Hematopoietic multipotent progenitor cell (in vitro differentiated cells): ENCODE results near the gene ZNF621. TPM values are rescaled to one million over a fixed set of nuclear protein-coding genes. Genes with fewer than 3 reads are reported as not detected.

Experiments
- DNase-seq, 3 donors: peaks; one replicate each; pipeline ENCODE4 v3.0.0-alpha.2; 2011 to 2015; ENCODE audit warnings: low read depth in 2 of 3, low spot score in 2 of 3
- total RNA-seq: library from RNA; depleted of rRNA; stranded (reverse); fragments of >200 nt; gene quantifications from one replicate; pipeline ENCODE4 v1.2.3, GENCODE V29; 2012

Gene ZNF621
- 13.5 TPM for total RNA-seq

- DNase-seq = peak; percentile 59 to 85 (median 78)
Measured at GRCh38 chr3:40524568-40525285, at the start of gene ZNF621. Gene ZNF621 (plus strand): TSS chr3:40524960. CDS start chr3:40525841, 881 bp downstream.

GRCh38 chr3:40476478-40477470 lies 48.0 kb upstream of the ZNF621 start, which contains the start of gene ZNF619:
Gene ZNF619 (plus strand): TSS chr3:40477122. CDS start chr3:40477980, 858 bp downstream.
- peak in 2 of 3 donors; percentile 73 to 77 for DNase-seq

GRCh38 chr3:40477666-40478065 lies 47.1 kb upstream of the ZNF621 start:
- DNase-seq = no peak

GRCh38 chr3:40487172-40487571 lies 37.6 kb upstream of the ZNF621 start:
- DNase-seq = no peak

- DNase-seq = no peak
Measured at GRCh38 chr3:40490916-40491315, 33.8 kb upstream of the ZNF621 start.

- no peak for DNase-seq
Measured at GRCh38 chr3:40494698-40495097, 30.1 kb upstream of the ZNF621 start.

- no peak for DNase-seq
Measured at GRCh38 chr3:40497288-40497687, 27.5 kb upstream of the ZNF621 start.

- no peak for DNase-seq
Measured at GRCh38 chr3:40499952-40500351, 24.8 kb upstream of the ZNF621 start.

GRCh38 chr3:40502034-40502433 lies 22.7 kb upstream of the ZNF621 start:
- DNase-seq = no peak

- DNase-seq = peak in 1 of 3 donors; percentile 11
Measured at GRCh38 chr3:40504636-40505430, 19.9 kb upstream of the ZNF621 start.

GRCh38 chr3:40505599-40506462 lies 18.9 kb upstream of the ZNF621 start, which contains the start of gene ZNF620:
Gene ZNF620 (plus strand): TSS chr3:40506039. CDS start chr3:40506353, 314 bp downstream.
- peak; percentile 14 to 89 (median 83) for DNase-seq

- no peak for DNase-seq
Measured at GRCh38 chr3:40511031-40511718, 13.6 kb upstream of the ZNF621 start.

- no peak for DNase-seq
Measured at GRCh38 chr3:40516201-40516600, 8.6 kb upstream of the ZNF621 start.

GRCh38 chr3:40518067-40518466 lies 6.7 kb upstream of the ZNF621 start:
- DNase-seq = no peak

- no peak for DNase-seq
Measured at GRCh38 chr3:40518848-40519247, 5.9 kb upstream of the ZNF621 start.

- no peak for DNase-seq
Measured at GRCh38 chr3:40521254-40521653, 3.5 kb upstream of the ZNF621 start.

- no peak for DNase-seq
Measured at GRCh38 chr3:40523781-40524180, 979 bp upstream of the ZNF621 start.

- no peak for DNase-seq
Measured at GRCh38 chr3:40524222-40524567, 565 bp upstream of the ZNF621 start.

- no peak for DNase-seq
Measured at GRCh38 chr3:40528426-40528825, 3.7 kb downstream of the ZNF621 start.
